Mononuclear cell (primary cell): ENCODE data around the gene FBH1. TPM values are rescaled to one million over a fixed set of nuclear protein-coding genes. Genes with fewer than 3 reads are reported as not detected.

Experiments used
- H3K27me3 ChIP-seq: 2 replicates; pipeline ENCODE4 v1.6.0; 2011; ENCODE audit warnings: low read length, control low read depth; ENCODE audit not compliant: insufficient read depth
- H3K4me1 ChIP-seq: 2 replicates; pipeline ENCODE4 v1.5.1; 2011; ENCODE audit warnings: mild to moderate bottlenecking, low read length, control low read depth; ENCODE audit not compliant: insufficient read depth
- H3K4me3 ChIP-seq: 2 replicates; pipeline ENCODE4 v1.5.1; 2011; ENCODE audit warnings: mild to moderate bottlenecking, low read length, moderate library complexity
- H3K9me3 ChIP-seq: 2 replicates; pipeline ENCODE4 v1.5.1; 2011; ENCODE audit warnings: low read depth, mild to moderate bottlenecking, control low read depth, low read length
- total RNA-seq: library from RNA; depleted of rRNA; stranded (reverse); fragments of >200 nt; gene quantifications from one replicate; pipeline ENCODE4 v1.2.3, GENCODE V29; 2012

Gene FBH1
- total RNA-seq, 1 donor = 36.5 TPM

GRCh38 chr10:5891009-5891408, 966 bp downstream of the FBH1 start:
- no peaks in the 10 kb centered on the region for H3K27me3 ChIP-seq
- peaks cover 40% of the 10 kb centered on the region for H3K4me1 ChIP-seq
- no peaks in the 10 kb centered on the region for H3K9me3 ChIP-seq
- H3K4me3 ChIP-seq = peak overlapping the region; percentile 63

GRCh38 chr10:5892007-5892406, 2.0 kb downstream of the FBH1 start:
- no peaks in the 10 kb centered on the region for H3K9me3 ChIP-seq
- no peak overlapping the region for H3K4me3 ChIP-seq
- no peaks in the 10 kb centered on the region for H3K27me3 ChIP-seq
- peaks cover 46% of the 10 kb centered on the region for H3K4me1 ChIP-seq

DNA sequence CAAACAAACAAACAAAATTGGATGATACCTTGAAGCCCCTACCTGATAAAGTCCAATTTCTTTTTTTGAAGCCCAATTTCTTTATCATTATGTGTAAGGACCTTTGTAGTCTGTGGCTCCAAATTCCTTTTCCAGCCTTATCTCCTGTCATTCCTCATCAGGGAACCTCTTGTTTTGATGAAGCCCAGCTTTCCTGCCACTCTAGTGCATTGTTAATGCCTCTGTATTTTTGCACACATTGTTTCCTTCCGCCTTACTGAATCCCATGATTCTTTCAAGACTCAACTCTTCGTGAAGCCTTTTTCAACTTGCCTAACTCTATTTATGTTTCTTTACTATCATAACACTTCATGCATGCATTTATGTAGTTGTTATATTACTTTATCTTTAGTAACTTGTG, 3.3 kb downstream of the FBH1 start:
- no peaks in the 10 kb centered on the region for H3K27me3 ChIP-seq
- peaks cover 39% of the 10 kb centered on the region for H3K4me1 ChIP-seq
- H3K9me3 ChIP-seq = no peaks in the 10 kb centered on the region
- H3K4me3 ChIP-seq = no peak overlapping the region

DNA sequence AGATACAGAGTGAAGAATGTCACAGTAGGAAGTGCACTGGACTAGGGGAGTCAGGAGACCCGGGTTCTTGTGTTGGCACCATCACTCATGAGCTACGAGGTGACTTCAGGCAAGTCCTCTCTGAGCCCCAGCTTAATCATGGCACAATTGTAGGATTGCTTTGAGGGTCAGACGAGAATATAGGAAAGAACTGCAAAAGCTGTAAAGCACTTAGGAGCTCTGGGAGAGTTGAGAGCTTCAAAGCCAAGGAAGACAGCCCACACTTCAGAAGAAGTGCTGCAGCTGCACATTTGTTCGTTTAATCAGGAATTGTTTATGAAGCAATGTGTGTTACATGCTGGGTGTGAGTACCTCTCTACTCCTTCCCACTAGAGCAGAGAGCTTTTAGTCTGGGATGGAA, 4.4 kb downstream of the FBH1 start:
- Histone ChIP-seq H3K27me3 (no peaks in the 10 kb centered on the region), H3K4me3 (no peak overlapping the region), H3K4me1 (peaks cover 32% of the 10 kb centered on the region), H3K9me3 (no peaks in the 10 kb centered on the region)

- peaks cover 32% of the 10 kb centered on the region for H3K4me1 ChIP-seq
- H3K9me3 ChIP-seq = no peaks in the 10 kb centered on the region
- H3K27me3 ChIP-seq = no peaks in the 10 kb centered on the region
- H3K4me3 ChIP-seq = no peak overlapping the region
Measured at GRCh38 chr10:5894873-5895272, 4.8 kb downstream of the FBH1 start.

- Histone ChIP-seq H3K27me3 (no peaks in the 10 kb centered on the region), H3K4me1 (peaks cover 32% of the 10 kb centered on the region), H3K4me3 (no peak overlapping the region), H3K9me3 (no peaks in the 10 kb centered on the region)
Measured at GRCh38 chr10:5895365-5895764, 5.3 kb downstream of the FBH1 start.

- Histone ChIP-seq H3K27me3 (no peaks in the 10 kb centered on the region), H3K4me3 (no peak overlapping the region), H3K9me3 (no peaks in the 10 kb centered on the region), H3K4me1 (peaks cover 28% of the 10 kb centered on the region)
Measured at GRCh38 chr10:5895804-5896203, 5.8 kb downstream of the FBH1 start.

DNA sequence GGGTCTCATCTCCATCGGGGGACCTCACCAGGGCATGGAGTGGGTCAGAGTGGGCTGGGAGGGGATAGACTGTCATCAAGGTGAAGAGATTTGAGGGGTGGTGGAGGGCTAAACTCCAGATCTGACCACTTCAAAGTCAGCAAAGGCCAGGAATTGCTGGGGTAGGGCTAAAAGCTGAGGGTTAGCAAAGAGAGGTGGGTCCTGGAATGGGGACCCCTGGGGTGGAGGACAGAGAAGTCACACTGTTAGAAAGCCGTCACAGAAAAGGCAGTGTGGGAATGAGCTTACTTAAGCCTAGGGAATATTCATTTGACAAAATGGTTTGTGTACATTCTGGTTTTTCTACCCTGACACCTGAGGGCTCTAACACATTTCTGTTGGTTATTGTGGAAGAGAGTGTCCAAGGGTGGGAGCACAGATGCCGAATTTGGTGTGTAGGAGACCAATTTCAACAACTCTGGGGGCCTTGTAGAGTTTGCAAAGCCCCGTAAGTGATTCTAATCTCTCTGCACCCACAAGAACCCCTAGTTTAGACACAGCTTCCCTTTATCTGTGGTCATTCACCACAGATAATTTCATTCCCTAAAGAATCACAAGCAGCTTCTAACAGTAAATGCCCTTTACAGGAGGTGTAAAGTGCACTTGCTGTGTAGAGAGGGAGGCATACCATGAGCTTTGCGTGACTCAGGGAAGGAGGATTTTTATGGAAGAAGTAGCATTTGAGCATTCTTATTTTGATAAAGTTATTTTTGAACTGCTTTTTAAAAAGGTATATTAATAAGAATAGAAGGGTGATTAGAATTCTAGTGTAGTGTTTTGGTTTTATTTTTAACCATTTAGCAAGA, 6.4 kb downstream of the FBH1 start:
- Histone ChIP-seq H3K9me3 (no peaks in the 10 kb centered on the region), H3K4me1 (peaks cover 22% of the 10 kb centered on the region), H3K4me3 (no peak overlapping the region), H3K27me3 (no peaks in the 10 kb centered on the region)

- H3K9me3 ChIP-seq = no peaks in the 10 kb centered on the region
- peaks cover 16% of the 10 kb centered on the region for H3K4me1 ChIP-seq
- no peaks in the 10 kb centered on the region for H3K27me3 ChIP-seq
- H3K4me3 ChIP-seq = no peak overlapping the region
Measured at GRCh38 chr10:5897053-5897340, 7.0 kb downstream of the FBH1 start.

- Histone ChIP-seq H3K4me1 (peaks cover 14% of the 10 kb centered on the region), H3K9me3 (no peaks in the 10 kb centered on the region), H3K4me3 (no peak overlapping the region), H3K27me3 (no peaks in the 10 kb centered on the region)
Measured at GRCh38 chr10:5897504-5897903, 7.5 kb downstream of the FBH1 start.

GRCh38 chr10:5898163-5898562, 8.1 kb downstream of the FBH1 start:
- peaks cover 14% of the 10 kb centered on the region for H3K4me1 ChIP-seq
- no peaks in the 10 kb centered on the region for H3K9me3 ChIP-seq
- H3K4me3 ChIP-seq = no peak overlapping the region
- no peaks in the 10 kb centered on the region for H3K27me3 ChIP-seq

DNA sequence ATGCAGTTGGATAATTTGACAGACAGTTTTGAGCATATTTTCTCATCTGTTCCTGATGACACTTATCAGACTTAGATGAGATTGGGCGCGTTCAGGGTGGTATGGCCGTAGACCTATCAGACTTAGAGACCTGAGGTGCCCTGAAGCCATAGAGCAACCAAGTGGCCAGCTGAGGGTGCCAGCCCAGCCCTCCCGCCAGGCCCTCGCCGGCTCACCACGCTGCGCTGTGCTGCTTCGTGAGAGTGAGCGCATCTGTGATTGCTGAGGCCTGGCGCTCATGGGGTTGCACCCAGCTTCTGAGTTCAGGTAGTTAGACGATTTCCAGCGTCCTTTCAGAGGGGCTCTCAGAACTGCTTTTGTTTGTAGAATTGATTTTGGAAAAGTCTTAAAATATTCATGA, 10.2 kb downstream of the FBH1 start:
- Histone ChIP-seq H3K4me1 (peaks cover 14% of the 10 kb centered on the region), H3K9me3 (no peaks in the 10 kb centered on the region), H3K27me3 (no peaks in the 10 kb centered on the region), H3K4me3 (no peak overlapping the region)

- Histone ChIP-seq H3K27me3 (no peaks in the 10 kb centered on the region), H3K4me3 (no peak overlapping the region), H3K9me3 (no peaks in the 10 kb centered on the region), H3K4me1 (no peaks in the 10 kb centered on the region)
Measured at GRCh38 chr10:5902511-5903274, 12.7 kb downstream of the FBH1 start.

DNA sequence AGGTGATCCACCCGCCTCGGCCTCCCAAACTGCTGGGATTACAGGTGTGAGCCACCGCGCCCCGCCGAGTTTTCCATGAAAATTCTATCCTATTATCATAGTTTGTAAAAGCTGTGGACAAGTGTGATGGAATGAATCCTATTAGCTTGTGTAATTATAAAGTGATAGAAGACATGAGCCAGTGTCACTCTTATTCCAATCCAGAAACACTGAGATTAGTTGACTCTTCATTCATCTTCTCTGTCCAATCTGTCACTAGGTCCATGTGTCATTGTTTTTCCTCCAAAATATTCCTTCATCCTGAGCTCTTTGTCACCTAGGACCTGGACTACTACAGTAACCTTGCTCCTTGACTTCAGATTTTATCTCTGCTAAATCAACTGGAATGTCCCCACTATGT, 13.5 kb downstream of the FBH1 start:
- Histone ChIP-seq H3K4me3 (no peak overlapping the region), H3K9me3 (no peaks in the 10 kb centered on the region), H3K4me1 (no peaks in the 10 kb centered on the region), H3K27me3 (no peaks in the 10 kb centered on the region)

DNA sequence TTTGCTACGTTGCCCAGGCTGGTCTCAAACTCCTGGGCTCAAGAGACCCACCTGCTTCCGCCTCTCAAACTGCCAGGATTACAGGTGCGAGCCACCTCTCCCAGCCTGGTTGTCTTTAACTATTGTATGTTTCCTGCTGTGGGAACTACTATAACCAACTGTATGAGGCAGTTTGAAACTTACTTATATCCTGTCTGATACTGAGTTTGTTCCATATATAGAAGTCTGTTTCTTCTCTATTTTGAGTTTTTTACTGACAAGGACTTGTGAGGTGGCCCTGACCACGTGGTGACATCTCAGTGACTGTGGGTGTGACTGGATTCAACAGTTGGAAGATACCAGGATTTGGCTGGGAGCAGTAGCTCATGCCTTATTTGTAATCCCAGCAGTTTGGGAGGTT, 14.2 kb downstream of the FBH1 start:
- Histone ChIP-seq H3K4me3 (no peak overlapping the region), H3K4me1 (no peaks in the 10 kb centered on the region), H3K9me3 (no peaks in the 10 kb centered on the region), H3K27me3 (no peaks in the 10 kb centered on the region)
